Measurements from ENCODE around the gene ZNF219.

The ZNF219 gene

GRCh38 chr14:21073921-21074320 lies 24.5 kb downstream of the ZNF219 start:
- CTCF ChIA-PET, result interaction anchor here (0.6 to 6.2 kb wide), 6 partner anchors 12 to 120 kb away, joined by 3 to 135 read pairs (median 50); partner anchors contain the start of gene TMEM253
- H3K27me3 ChIP-seq (replicated peaks in 2 of 5; ENCODE audit: control insufficient read depth in 4 of 5, insufficient read depth in 5 of 5, low read length in 4 of 5), result peaks cover 0 to 10% (median 5%) of the 10 kb centered on the region in 5 experiments
- H3K36me3 ChIP-seq (ENCODE audit: control insufficient read depth in 4 of 4, insufficient read depth in 4 of 4, low read length in 3 of 4), result peaks cover 2 to 47% (median 28%) of the 10 kb centered on the region in 4 experiments
- DNase-seq, result no peak
- POLR2A ChIA-PET, result no interaction called here
- H3K4me1 ChIP-seq (ENCODE audit: control extremely low read depth in 1 of 4, control insufficient read depth in 4 of 4, insufficient read depth in 4 of 4, low read length in 3 of 4), result peaks cover 5 to 39% (median 37%) of the 10 kb centered on the region in 4 experiments
- no peaks in the 10 kb centered on the region for H3K9me3 ChIP-seq (ENCODE audit: control extremely low read depth in 1 of 5, control insufficient read depth in 4 of 5, insufficient read depth in 2 of 5, low read depth in 1 of 5, low read length in 4 of 5)
- H3K4me3 ChIP-seq (ENCODE audit: control insufficient read depth in 1 of 7, extremely low read depth in 1 of 7, insufficient read depth in 4 of 7, low read depth in 2 of 7, low read length in 6 of 7), result no peak overlapping the region
- H3K27ac ChIP-seq (ENCODE audit: insufficient read depth in 1 of 2, low read depth in 1 of 2, low read length in 2 of 2, poor library complexity in 1 of 2, severe bottlenecking in 2 of 2), result no peak overlapping the region
- WGBS (ENCODE audit: insufficient coverage), result 97% methylated on average over 8 of the region's 9 CpGs

GRCh38 chr14:21072781-21073339 lies 25.6 kb downstream of the ZNF219 start:
- no peak for DNase-seq
- ChIA-PET POLR2A (no interaction called here), CTCF (interaction anchor here (0.9 to 6.2 kb wide), 5 partner anchors 13 to 58 kb away, joined by 6 to 135 read pairs (median 93); partner anchors contain the start of gene TMEM253)
- Histone ChIP-seq H3K4me3 (ENCODE audit: control insufficient read depth in 1 of 7, extremely low read depth in 1 of 7, insufficient read depth in 4 of 7, low read depth in 2 of 7, low read length in 6 of 7) (no peak overlapping the region), H3K9me3 (ENCODE audit: control extremely low read depth in 1 of 5, control insufficient read depth in 4 of 5, insufficient read depth in 2 of 5, low read depth in 1 of 5, low read length in 4 of 5) (no peaks in the 10 kb centered on the region), H3K27me3 (replicated peaks in 2 of 5; ENCODE audit: control insufficient read depth in 4 of 5, insufficient read depth in 5 of 5, low read length in 4 of 5) (peaks cover 0 to 15% (median 6%) of the 10 kb centered on the region in 5 experiments), H3K27ac (ENCODE audit: insufficient read depth in 1 of 2, low read depth in 1 of 2, low read length in 2 of 2, poor library complexity in 1 of 2, severe bottlenecking in 2 of 2) (no peak overlapping the region), H3K4me1 (ENCODE audit: control extremely low read depth in 1 of 4, control insufficient read depth in 4 of 4, insufficient read depth in 4 of 4, low read length in 3 of 4) (peaks cover 8 to 45% (median 42%) of the 10 kb centered on the region in 4 experiments), H3K36me3 (ENCODE audit: control insufficient read depth in 4 of 4, insufficient read depth in 4 of 4, low read length in 3 of 4) (peaks cover 2 to 37% (median 21%) of the 10 kb centered on the region in 4 experiments)
- WGBS (ENCODE audit: insufficient coverage), result 73% methylated on average over 4 of the region's 9 CpGs

GRCh38 chr14:21072031-21072473 lies 26.4 kb downstream of the ZNF219 start:
- DNase-seq, result peak; percentile 25 to 53 (median 49)
- peaks cover 0 to 15% (median 6%) of the 10 kb centered on the region in 5 experiments for H3K27me3 ChIP-seq (replicated peaks in 2 of 5; ENCODE audit: control insufficient read depth in 4 of 5, insufficient read depth in 5 of 5, low read length in 4 of 5)
- peak overlapping the region; percentile 25 to 73 for H3K27ac ChIP-seq (ENCODE audit: insufficient read depth in 1 of 2, low read depth in 1 of 2, low read length in 2 of 2, poor library complexity in 1 of 2, severe bottlenecking in 2 of 2)
- peaks cover 2 to 32% (median 19%) of the 10 kb centered on the region in 4 experiments for H3K36me3 ChIP-seq (ENCODE audit: control insufficient read depth in 4 of 4, insufficient read depth in 4 of 4, low read length in 3 of 4)
- ChIA-PET CTCF (interaction anchor here (3.3 to 6.2 kb wide), 4 partner anchors 14 to 57 kb away, joined by 23 to 135 read pairs (median 108); partner anchors contain the start of gene TMEM253), POLR2A (interaction anchor here (1.0 to 1.1 kb wide), 2 partner anchors 25 to 32 kb away, joined by 3 to 4 read pairs; no protein-coding TSS in a partner anchor)
- no peaks in the 10 kb centered on the region for H3K9me3 ChIP-seq (ENCODE audit: control extremely low read depth in 1 of 5, control insufficient read depth in 4 of 5, insufficient read depth in 2 of 5, low read depth in 1 of 5, low read length in 4 of 5)
- H3K4me3 ChIP-seq (ENCODE audit: control insufficient read depth in 1 of 7, extremely low read depth in 1 of 7, insufficient read depth in 4 of 7, low read depth in 2 of 7, low read length in 6 of 7), result peak overlapping the region in 6 of 7 experiments; percentile 53 to 88 (median 75)
- peaks cover 8 to 45% (median 42%) of the 10 kb centered on the region in 4 experiments for H3K4me1 ChIP-seq (ENCODE audit: control extremely low read depth in 1 of 4, control insufficient read depth in 4 of 4, insufficient read depth in 4 of 4, low read length in 3 of 4)
- 0% methylated on average over 1 of the region's 4 CpGs for WGBS (ENCODE audit: insufficient coverage)

GRCh38 chr14:21071225-21072030 lies 27.0 kb downstream of the ZNF219 start:
- peak; percentile 86 to 94 (median 91) for DNase-seq
- Histone ChIP-seq H3K4me1 (ENCODE audit: control extremely low read depth in 1 of 4, control insufficient read depth in 4 of 4, insufficient read depth in 4 of 4, low read length in 3 of 4) (peaks cover 8 to 45% (median 42%) of the 10 kb centered on the region in 4 experiments), H3K36me3 (ENCODE audit: control insufficient read depth in 4 of 4, insufficient read depth in 4 of 4, low read length in 3 of 4) (peaks cover 2 to 28% (median 15%) of the 10 kb centered on the region in 4 experiments), H3K27ac (ENCODE audit: insufficient read depth in 1 of 2, low read depth in 1 of 2, low read length in 2 of 2, poor library complexity in 1 of 2, severe bottlenecking in 2 of 2) (peak overlapping the region; percentile 25 to 73), H3K4me3 (ENCODE audit: control insufficient read depth in 1 of 7, extremely low read depth in 1 of 7, insufficient read depth in 4 of 7, low read depth in 2 of 7, low read length in 6 of 7) (peak overlapping the region; percentile 34 to 88 (median 73)), H3K27me3 (replicated peaks in 2 of 5; ENCODE audit: control insufficient read depth in 4 of 5, insufficient read depth in 5 of 5, low read length in 4 of 5) (peaks cover 0 to 15% (median 6%) of the 10 kb centered on the region in 5 experiments), H3K9me3 (ENCODE audit: control extremely low read depth in 1 of 5, control insufficient read depth in 4 of 5, insufficient read depth in 2 of 5, low read depth in 1 of 5, low read length in 4 of 5) (no peaks in the 10 kb centered on the region)
- ChIA-PET CTCF (interaction anchor here (0.6 to 6.2 kb wide), 11 partner anchors 8 to 1917 kb away, joined by 3 to 135 read pairs (median 9); partner anchors contain the start of gene TMEM253), POLR2A (interaction anchor here (0.7 to 1.9 kb wide), 4 partner anchors 16 to 33 kb away, joined by 3 to 10 read pairs (median 4); no protein-coding TSS in a partner anchor)
- 1% methylated on average over 27 of the region's 37 CpGs for WGBS (ENCODE audit: insufficient coverage)

- CTCF ChIA-PET, result interaction anchor here (1.1 to 6.2 kb wide), 10 partner anchors 9 to 56 kb away, joined by 3 to 135 read pairs (median 10); partner anchors contain the start of gene TMEM253
- Histone ChIP-seq H3K36me3 (ENCODE audit: control insufficient read depth in 4 of 4, insufficient read depth in 4 of 4, low read length in 3 of 4) (peaks cover 0 to 21% (median 10%) of the 10 kb centered on the region in 4 experiments), H3K4me1 (ENCODE audit: control extremely low read depth in 1 of 4, control insufficient read depth in 4 of 4, insufficient read depth in 4 of 4, low read length in 3 of 4) (peaks cover 8 to 45% (median 42%) of the 10 kb centered on the region in 4 experiments), H3K9me3 (ENCODE audit: control extremely low read depth in 1 of 5, control insufficient read depth in 4 of 5, insufficient read depth in 2 of 5, low read depth in 1 of 5, low read length in 4 of 5) (no peaks in the 10 kb centered on the region), H3K4me3 (ENCODE audit: control insufficient read depth in 1 of 7, extremely low read depth in 1 of 7, insufficient read depth in 4 of 7, low read depth in 2 of 7, low read length in 6 of 7) (peak overlapping the region; percentile 34 to 88 (median 73)), H3K27me3 (replicated peaks in 2 of 5; ENCODE audit: control insufficient read depth in 4 of 5, insufficient read depth in 5 of 5, low read length in 4 of 5) (peaks cover 0 to 15% (median 6%) of the 10 kb centered on the region in 5 experiments), H3K27ac (ENCODE audit: insufficient read depth in 1 of 2, low read depth in 1 of 2, low read length in 2 of 2, poor library complexity in 1 of 2, severe bottlenecking in 2 of 2) (peak overlapping the region in 1 of 2 experiments; percentile 73)
- POLR2A ChIA-PET, result interaction anchor here (0.7 to 1.9 kb wide), 3 partner anchors 17 to 34 kb away, joined by 4 to 10 read pairs (median 5); no protein-coding TSS in a partner anchor
- DNase-seq, result no peak
- 0% methylated on average over 19 of the region's 23 CpGs for WGBS (ENCODE audit: insufficient coverage)
Measured at GRCh38 chr14:21070610-21071224, 27.7 kb downstream of the ZNF219 start.

- under 1% methylated on average over 46 of the region's 63 CpGs for WGBS (ENCODE audit: insufficient coverage)
- Histone ChIP-seq H3K4me1 (ENCODE audit: control extremely low read depth in 1 of 4, control insufficient read depth in 4 of 4, insufficient read depth in 4 of 4, low read length in 3 of 4) (peaks cover 8 to 45% (median 42%) of the 10 kb centered on the region in 4 experiments), H3K9me3 (ENCODE audit: control extremely low read depth in 1 of 5, control insufficient read depth in 4 of 5, insufficient read depth in 2 of 5, low read depth in 1 of 5, low read length in 4 of 5) (no peaks in the 10 kb centered on the region), H3K36me3 (ENCODE audit: control insufficient read depth in 4 of 4, insufficient read depth in 4 of 4, low read length in 3 of 4) (peaks cover 0 to 15% (median 7%) of the 10 kb centered on the region in 4 experiments), H3K27me3 (replicated peaks in 2 of 5; ENCODE audit: control insufficient read depth in 4 of 5, insufficient read depth in 5 of 5, low read length in 4 of 5) (peaks cover 0 to 15% (median 6%) of the 10 kb centered on the region in 5 experiments), H3K4me3 (ENCODE audit: control insufficient read depth in 1 of 7, extremely low read depth in 1 of 7, insufficient read depth in 4 of 7, low read depth in 2 of 7, low read length in 6 of 7) (peak within 1 kb of the TSS; percentile 34 to 88 (median 73)), H3K27ac (ENCODE audit: insufficient read depth in 1 of 2, low read depth in 1 of 2, low read length in 2 of 2, poor library complexity in 1 of 2, severe bottlenecking in 2 of 2) (peak within 1 kb of the TSS in 1 of 2 experiments; percentile 73)
- DNase-seq, result peak in 1 of 3 donors; percentile 31
- CTCF ChIA-PET, result interaction anchor here (1.1 to 6.2 kb wide), 9 partner anchors 9 to 56 kb away, joined by 3 to 135 read pairs (median 10); partner anchors contain the start of gene TMEM253
- POLR2A ChIA-PET, result interaction anchor here (1.9 kb wide), 1 partner anchor 17 kb away, joined by 10 read pairs; no protein-coding TSS in a partner anchor
Measured at GRCh38 chr14:21070083-21070609, 28.3 kb downstream of the ZNF219 start, which contains the start of gene ARHGEF40. TSS of gene ARHGEF40 (plus strand) at chr14:21070304. CDS start at chr14:21070397, 93 bp downstream.
